PFSK-1 (cell line): Measurements from ENCODE around the gene RSAD1.

ENCODE experiments used
- POLR2AphosphoS5 ChIP-seq: IDR thresholded peaks from 2 replicates; pipeline ENCODE4 v1.6.1; 2012; ENCODE audit warnings: low read depth, mild to moderate bottlenecking, control low read depth, low read length, moderate library complexity
- SIN3A ChIP-seq: IDR thresholded peaks from 2 replicates; pipeline ENCODE4 v1.6.1; 2012; ENCODE audit warnings: mild to moderate bottlenecking, low read length, moderate library complexity, borderline replicate concordance; ENCODE audit not compliant: insufficient read depth
- TF ChIP-seq, protein P1 (sequence below), 2 experiments: IDR thresholded peaks; 2 replicates each; pipeline versions ENCODE4 v1.6.1 to v1.8.0; 2011 to 2012; ENCODE audit warnings: low read depth in 2 of 2, low read length in 2 of 2, control low read depth in 1 of 2, inconsistent platforms in 1 of 2, mild to moderate bottlenecking in 1 of 2, moderate library complexity in 1 of 2; ENCODE audit not compliant: insufficient read depth in 1 of 2

DNA sequence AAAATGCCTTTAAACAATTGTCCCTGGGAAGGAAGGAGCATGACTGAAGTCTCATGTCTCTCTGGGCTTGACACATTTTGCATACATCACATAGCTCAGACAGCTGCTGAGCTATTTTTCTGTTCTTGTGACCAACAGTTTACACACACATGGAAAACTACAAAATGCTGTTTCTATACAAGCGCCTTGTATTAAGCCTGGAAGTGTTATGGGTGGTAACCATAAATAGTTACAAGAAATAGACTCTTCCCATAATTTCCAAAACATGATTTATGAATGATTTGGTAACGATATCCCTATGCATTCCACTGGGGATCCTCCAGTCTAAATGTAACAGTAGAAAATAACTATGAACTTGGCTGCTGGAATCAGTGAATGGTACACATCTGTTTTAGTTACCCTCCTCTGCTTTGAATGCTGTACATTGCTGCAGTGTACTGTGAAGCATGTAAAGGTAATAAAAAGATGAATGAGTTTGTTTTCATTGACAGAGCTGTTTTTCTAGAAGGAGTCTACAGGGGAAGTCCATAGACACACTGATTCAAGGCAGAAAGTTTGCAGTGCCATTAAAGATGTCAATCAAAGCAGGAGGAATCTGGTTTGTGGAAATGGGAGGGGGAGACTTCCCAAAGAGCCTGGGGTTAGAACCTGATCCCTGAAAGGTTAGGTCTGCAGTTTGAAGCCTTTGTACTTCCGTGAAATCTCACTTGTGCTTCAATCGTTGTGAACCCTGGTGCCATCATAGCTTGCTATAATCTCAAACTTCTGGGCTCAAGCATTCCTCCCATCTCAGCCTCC, 47.6 kb upstream of the RSAD1 start:
- TF ChIP-seq POLR2AphosphoS5: no peak
- TF ChIP-seq, protein P1, sequence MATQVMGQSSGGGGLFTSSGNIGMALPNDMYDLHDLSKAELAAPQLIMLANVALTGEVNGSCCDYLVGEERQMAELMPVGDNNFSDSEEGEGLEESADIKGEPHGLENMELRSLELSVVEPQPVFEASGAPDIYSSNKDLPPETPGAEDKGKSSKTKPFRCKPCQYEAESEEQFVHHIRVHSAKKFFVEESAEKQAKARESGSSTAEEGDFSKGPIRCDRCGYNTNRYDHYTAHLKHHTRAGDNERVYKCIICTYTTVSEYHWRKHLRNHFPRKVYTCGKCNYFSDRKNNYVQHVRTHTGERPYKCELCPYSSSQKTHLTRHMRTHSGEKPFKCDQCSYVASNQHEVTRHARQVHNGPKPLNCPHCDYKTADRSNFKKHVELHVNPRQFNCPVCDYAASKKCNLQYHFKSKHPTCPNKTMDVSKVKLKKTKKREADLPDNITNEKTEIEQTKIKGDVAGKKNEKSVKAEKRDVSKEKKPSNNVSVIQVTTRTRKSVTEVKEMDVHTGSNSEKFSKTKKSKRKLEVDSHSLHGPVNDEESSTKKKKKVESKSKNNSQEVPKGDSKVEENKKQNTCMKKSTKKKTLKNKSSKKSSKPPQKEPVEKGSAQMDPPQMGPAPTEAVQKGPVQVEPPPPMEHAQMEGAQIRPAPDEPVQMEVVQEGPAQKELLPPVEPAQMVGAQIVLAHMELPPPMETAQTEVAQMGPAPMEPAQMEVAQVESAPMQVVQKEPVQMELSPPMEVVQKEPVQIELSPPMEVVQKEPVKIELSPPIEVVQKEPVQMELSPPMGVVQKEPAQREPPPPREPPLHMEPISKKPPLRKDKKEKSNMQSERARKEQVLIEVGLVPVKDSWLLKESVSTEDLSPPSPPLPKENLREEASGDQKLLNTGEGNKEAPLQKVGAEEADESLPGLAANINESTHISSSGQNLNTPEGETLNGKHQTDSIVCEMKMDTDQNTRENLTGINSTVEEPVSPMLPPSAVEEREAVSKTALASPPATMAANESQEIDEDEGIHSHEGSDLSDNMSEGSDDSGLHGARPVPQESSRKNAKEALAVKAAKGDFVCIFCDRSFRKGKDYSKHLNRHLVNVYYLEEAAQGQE (IDR thresholded peaks at IDR 0.05; ENCODE audit: insufficient read depth in 1 of 2, low read depth in 2 of 2, low read length in 2 of 2): no peak
- TF ChIP-seq SIN3A: no peak
